ENCODE data around the gene DTX3L. TPM values are rescaled to one million over a fixed set of nuclear protein-coding genes. Genes with fewer than 3 reads are reported as not detected.

Gene DTX3L
- total and polyA plus RNA-seq, 2 experiments from 2014 or later: 1.8 to 6.8 TPM

GRCh38 chr3:122515870-122516269, 48.3 kb upstream of the DTX3L start:
- Mint-ChIP-seq H3K4me3 (no peak overlapping the region), H3K36me3 (ENCODE audit: low read depth) (no peaks in the 10 kb centered on the region), H3K4me1 (peaks cover 28% of the 10 kb centered on the region), H3K9me3 (no peaks in the 10 kb centered on the region; the same call in 2 of the 3 replicates), H3K27me3 (ENCODE audit: insufficient read depth, low read depth, poor library complexity) (peaks cover 2% of the 10 kb centered on the region), H3K27ac (no peak overlapping the region)
- H3K9me2 ChIP-seq (ENCODE audit: insufficient read depth): no peaks in the 10 kb centered on the region
- no peak overlapping the region for H3K4me2 ChIP-seq
- H3K36me3 ChIP-seq (ENCODE audit: insufficient read depth): no peaks in the 10 kb centered on the region
- no peaks in the 10 kb centered on the region; the same call in 1 of the 2 replicates for H3F3A ChIP-seq (replicated peaks; ENCODE audit: low read depth)
- no peak overlapping the region for H3K27ac ChIP-seq (ENCODE audit: low read depth)
- H3K4me1 ChIP-seq (ENCODE audit: insufficient read depth): peaks cover 28% of the 10 kb centered on the region
- ATAC-seq (no peak), DNase-seq (ENCODE audit: low spot score) (no peak)
- H3K27me3 ChIP-seq (ENCODE audit: insufficient read depth): no peaks in the 10 kb centered on the region
- peaks cover 12% of the 10 kb centered on the region; the same call in 1 of the 2 replicates for H4K20me1 ChIP-seq (replicated peaks; ENCODE audit: insufficient read depth)
- peaks cover 32% of the 10 kb centered on the region for H3K79me2 ChIP-seq (replicated peaks; ENCODE audit: insufficient read depth)
- H2AFZ ChIP-seq: no peak overlapping the region
- TF ChIP-seq CREB1 (CRISPR knock-in tag; IDR thresholded peaks at IDR 0.05; ENCODE audit: low read depth) (no peak), ZNF114 (CRISPR knock-in tag; IDR thresholded peaks at IDR 0.05) (no peak), STAT1 (IDR thresholded peaks at IDR 0.05; ENCODE audit: unreplicated experiment) (no peak), REST (IDR thresholded peaks at IDR 0.05; ENCODE audit: unreplicated experiment) (no peak), ZNF331 (CRISPR knock-in tag; IDR thresholded peaks at IDR 0.05; ENCODE audit: low read depth) (no peak), NANOG (IDR thresholded peaks at IDR 0.05; ENCODE audit: borderline replicate concordance) (no peak), POLR2AphosphoS5 (IDR thresholded peaks at IDR 0.05; ENCODE audit: low read depth) (no peak), CTCF (conservative IDR thresholded peaks at IDR 0.05; ENCODE audit: low read depth in 2 of 2) (no peak), ETS1 (IDR thresholded peaks at IDR 0.05) (no peak), JUNB (IDR thresholded peaks at IDR 0.05; ENCODE audit: unreplicated experiment) (no peak), ZNF462 (CRISPR knock-in tag; IDR thresholded peaks at IDR 0.05) (no peak), EZH2phosphoT487 (IDR thresholded peaks at IDR 0.05; ENCODE audit: unreplicated experiment) (no peak), EZH2 (IDR thresholded peaks at IDR 0.05; ENCODE audit: low read depth, unreplicated experiment) (no peak)
- no peak overlapping the region for H3K4me3 ChIP-seq
